Uterine smooth muscle cell (primary cell): ENCODE measurements around the gene GOLGA6L4. TPM values are rescaled to one million over a fixed set of nuclear protein-coding genes. Genes with fewer than 3 reads are reported as not detected.

ENCODE experiments used
- total RNA-seq: library from RNA; depleted of rRNA; stranded (reverse); fragments of >200 nt; gene quantifications from 2 replicates; pipeline ENCODE4 v1.2.3, GENCODE V29; 2014

Gene GOLGA6L4
- total RNA-seq = 1.2 TPM in 2 replicates

GRCh38 chr15:84235573-84235972 is at the start of gene GOLGA6L4:
GOLGA6L4 (plus strand) TSS chr15:84235773; CDS start chr15:84235835, 62 bp downstream.

